Stimulated activated CD4-positive, alpha-beta T cell treated with anti-CD3 and anti-CD28 coated beads, Interleukin-12 subunit alpha, Interleukin-12 subunit beta, amount 100 ng/mL, for 24 hours (primary cell): Measurements from ENCODE around the gene GLS.
"Not testable (repeated sequence)": the region's sequence is repeated elsewhere in the genome, so short reads cannot be mapped to it uniquely, and the experiment has no call there.

Experiments
- DNase-seq, 2 experiments: peaks; one replicate each; pipeline ENCODE4 v3.0.0-alpha.2; 2020; ENCODE audit warnings: low read depth in 2 of 2

Gene GLS

DNA sequence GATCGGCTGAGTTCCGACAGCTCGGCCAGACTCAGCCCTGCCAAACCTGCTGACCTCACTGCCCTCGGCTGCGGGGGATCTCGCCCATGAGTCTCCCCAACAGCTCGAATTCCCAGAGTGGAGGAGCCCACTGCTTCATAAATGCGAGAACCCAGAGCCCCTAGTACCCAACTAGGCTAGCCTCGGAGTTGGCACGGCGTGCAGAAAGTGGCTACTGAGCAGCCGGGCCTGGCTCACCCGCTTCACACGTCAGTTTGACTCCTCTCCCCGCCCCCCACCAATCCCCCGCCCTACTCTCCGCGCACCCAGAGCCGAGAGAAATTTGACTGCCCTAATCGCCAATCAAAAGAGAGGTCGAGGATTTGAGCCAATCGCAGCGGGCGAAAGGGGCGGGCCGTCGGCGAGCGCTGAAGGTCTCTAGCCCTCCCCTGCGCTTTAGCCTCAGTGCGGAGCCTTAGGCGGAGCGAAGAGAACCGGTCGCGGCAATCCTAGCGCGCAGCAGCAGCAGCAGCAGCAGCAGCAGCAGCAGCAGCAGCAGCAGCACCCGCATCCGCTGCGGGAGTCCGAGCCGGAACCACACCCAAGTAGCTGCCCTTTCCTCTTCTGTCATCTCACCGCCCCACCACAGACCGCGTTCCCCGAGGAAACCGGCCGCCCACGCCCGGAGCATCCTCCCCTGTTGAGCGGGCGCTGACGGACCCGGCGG is at the start of gene GLS:
TSS of gene GLS (plus strand) at position 444 of the 706 bp plus-strand sequence. CDS start 264 bp downstream, outside the sequence.
- DNase-seq, result peak; percentile 91 to 93

DNA sequence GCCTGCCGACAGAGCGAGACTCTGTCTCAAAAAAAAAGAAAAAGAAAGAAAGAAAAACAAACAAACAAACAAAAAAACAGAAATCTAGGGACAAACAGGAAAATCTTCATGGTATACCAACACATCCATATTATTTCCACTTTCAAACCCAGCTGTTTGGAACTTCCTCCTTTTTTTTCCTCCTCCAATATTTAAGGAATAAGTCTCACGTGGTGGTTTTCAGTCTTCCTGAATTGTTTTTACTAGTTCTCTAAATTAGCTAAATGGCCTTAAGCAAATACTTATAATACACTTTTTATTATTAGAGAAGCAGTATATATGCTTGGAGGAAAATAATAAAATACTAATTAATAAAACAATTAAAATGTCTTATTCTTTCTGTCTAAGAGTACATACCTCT is 48.7 kb upstream of the GLS start:
- DNase-seq, result no peak

GRCh38 chr2:190834890-190835208 is 45.8 kb upstream of the GLS start:
- no peak for DNase-seq

- DNase-seq, result no peak
These were observed 45.2 kb upstream of the GLS start for GRCh38 chr2:190835303-190835930.

DNA sequence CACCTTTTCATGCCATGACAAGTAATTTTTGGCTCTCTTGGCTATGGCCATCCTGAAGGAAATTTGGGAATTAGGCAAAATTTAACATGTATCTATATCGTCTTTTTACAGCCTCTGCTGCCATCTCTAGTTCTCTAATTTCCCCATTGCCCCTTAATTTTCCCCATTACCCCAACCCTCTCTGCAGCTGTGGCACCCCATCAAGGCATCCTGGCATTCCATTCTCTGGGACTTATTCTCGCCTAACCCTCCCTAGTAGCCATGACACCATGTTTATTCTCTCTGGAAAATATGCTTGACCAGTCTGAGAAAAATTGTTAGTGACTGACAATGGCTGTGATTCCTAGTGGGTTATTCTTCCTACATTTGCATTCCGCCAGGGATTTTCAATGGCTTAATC is 43.9 kb upstream of the GLS start:
- DNase-seq, result no peak

GRCh38 chr2:190837420-190837819 is 43.2 kb upstream of the GLS start:
- DNase-seq, result no peak

DNA sequence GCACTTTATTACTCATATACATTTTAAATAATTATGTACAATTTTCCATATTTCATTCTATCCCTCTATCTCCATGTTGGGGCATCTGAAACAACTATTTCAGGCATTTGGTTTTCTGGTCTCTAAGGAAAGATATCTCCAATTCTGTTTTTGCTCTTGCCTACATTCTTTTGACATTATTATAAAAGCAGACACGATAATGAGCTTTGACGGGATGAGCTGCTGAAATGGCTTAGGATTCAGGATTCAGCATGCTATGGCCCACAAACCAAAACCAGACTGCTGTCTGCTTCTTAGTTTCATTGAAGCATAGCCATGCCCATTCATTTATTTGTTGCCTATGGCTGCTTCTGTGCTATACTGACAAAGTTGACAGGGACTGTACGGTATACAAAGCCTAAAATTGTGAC is 42.7 kb upstream of the GLS start:
- DNase-seq, result no peak

DNA sequence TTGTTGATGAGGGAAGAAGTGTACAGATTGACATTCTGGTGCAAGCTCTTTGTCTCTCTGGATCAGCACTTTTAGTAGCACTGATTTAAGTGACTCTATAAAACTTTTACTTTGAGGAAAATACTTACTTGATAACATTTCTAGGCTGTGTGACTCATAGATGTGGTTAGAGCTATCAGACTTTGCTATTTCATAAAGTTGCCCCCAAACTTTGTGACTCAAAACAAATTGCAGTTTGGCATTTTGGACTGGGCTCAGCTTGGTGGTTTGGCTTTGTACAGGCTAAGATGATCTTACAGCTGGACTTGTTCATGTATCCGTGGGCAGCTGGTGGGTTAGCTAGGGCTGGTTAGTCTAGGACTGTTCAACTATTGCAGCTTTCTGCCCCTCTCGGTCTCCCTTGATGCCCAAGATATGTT is 42.1 kb upstream of the GLS start:
- no peak for DNase-seq

- DNase-seq, result no peak
These were observed 40.0 kb upstream of the GLS start for GRCh38 chr2:190840569-190841172.

DNA sequence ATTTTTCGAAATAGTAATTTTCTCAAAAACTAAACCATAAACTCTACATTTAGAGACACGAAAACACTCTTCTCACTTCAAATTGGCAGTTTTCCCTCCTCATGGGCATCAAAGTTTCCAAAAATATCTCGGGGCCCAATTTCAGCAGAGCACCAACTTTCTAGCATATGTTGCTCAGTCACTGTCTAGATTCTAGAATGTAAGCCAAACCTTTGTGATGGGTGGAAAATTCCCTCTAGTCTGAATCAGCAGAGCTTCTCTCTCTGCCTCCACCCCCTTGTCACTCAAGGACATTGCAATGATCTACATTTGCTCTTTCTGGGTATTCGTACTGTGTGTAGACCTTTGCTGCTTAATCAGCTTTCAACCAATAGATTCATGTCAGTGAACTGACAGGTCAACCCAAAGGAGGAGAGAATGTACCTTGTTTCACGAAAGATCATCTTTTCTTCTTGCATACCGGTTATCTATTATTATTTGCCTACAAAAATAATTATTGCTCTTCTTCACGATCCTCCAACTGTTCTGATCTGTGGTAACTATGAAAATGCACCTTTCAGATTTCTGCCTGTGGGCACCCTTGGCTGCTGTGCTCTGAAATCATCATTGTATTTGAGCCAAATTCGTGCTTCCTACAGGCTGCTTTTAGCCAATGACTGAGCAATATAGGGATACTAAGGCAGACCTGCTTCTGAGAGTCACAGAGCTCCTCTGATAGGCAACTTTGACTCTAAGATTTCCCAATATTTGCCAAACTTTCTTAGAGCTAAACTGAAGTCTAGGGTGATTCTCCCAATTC is 38.7 kb upstream of the GLS start:
- DNase-seq, result no peak

GRCh38 chr2:190842606-190843104 is 38.0 kb upstream of the GLS start:
- DNase-seq, result no peak

DNA sequence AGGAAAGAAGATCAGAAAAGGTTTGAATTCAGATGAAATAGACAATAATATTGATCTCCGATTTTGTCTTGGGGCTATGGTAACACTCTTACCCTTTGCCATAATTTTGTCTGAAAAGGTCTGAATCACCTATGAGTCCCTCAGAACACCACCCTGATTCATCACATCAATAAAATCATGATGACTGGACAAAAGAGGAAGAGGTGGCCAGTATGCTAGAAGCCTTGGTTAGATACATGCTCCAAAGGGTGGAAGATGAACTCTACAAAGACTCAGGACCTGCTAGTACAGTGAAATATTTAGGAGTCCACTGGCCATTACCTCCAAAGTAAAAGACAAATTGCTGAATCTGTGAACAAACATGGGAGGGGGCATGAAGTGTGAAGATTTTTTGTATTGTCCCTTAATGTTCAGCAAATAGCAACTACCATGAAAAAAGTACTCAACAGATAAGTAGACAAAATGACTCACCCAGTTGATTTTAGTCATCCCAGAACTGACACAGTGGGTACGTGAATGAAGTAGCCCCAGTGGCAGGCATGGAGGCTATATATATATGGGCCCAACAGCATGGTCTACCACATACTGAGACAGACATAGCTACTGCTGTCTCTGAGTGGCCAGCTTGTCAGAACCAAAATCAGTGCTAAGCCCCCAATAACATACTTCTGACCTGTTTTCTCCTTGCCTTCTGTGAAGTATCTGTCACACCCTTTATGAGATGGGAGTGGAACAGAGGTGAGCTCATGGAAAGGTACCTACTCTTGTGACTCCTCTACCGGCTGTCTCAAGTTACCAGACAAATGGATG is 36.5 kb upstream of the GLS start:
- DNase-seq, result peak; percentile 24 to 43

GRCh38 chr2:190844700-190845401 is 35.8 kb upstream of the GLS start:
- no peak for DNase-seq

GRCh38 chr2:190846746-190847145 is 33.9 kb upstream of the GLS start:
- DNase-seq, result no peak

DNA sequence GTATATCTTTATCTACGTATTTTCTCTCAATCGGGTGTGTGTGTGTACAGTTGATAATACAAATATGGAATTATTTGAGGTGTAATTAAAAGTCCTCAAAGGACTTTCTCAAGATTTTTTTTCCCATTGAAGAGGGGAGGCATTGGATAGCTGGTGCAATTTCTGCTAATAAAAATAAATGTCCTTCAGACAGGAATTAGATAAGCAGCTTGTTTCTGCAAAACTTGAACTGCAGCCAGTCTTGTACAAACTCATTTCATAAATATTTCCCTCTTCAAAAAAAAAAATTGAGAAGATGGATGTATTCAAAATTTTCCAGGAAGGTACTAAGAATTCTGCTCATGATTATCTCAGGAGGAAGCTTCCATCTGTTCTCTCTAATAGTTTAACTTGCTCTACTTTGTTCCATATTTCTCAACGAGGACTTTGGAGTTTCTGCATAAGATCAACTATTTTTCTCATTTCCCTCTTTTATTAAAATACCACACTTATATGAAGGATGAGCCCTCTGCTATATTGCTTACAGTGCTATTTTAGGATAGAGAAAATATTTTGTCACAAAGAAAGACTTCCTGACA is 33.0 kb upstream of the GLS start:
- no peak for DNase-seq

GRCh38 chr2:190849774-190850173 is 30.8 kb upstream of the GLS start:
- DNase-seq, result no peak

DNA sequence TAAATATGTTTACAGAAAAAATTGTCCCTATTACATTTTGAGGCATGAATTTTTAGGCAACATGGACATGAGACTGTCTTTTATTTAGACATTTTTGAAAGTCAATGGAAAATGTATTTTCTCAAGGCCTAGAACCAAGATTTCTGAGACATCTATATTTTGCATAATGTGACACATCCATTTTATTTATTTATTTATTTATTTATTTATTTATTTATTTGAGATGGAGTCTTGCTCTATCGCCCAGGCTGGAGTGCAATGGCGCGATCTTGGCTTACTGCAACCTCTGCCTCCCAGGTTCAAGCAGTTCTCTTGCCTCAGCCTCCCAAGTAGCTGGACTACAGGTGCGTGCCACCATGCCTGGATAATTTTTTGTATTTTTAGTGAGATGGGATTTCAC is 27.6 kb upstream of the GLS start:
- not testable (repeated sequence) for DNase-seq

- no peak for DNase-seq
These were observed 26.9 kb upstream of the GLS start for GRCh38 chr2:190853531-190854383.

GRCh38 chr2:190854726-190855125 is 25.9 kb upstream of the GLS start:
- DNase-seq, result no peak
